HAP-1 (cell line): ENCODE measurements around the gene MRPS33.

ENCODE experiments used
- DNase-seq, 2 experiments: peaks; one replicate each; pipeline ENCODE4 v3.0.0-alpha.2; 2016 to 2020; ENCODE audit warnings: low spot score in 2 of 2
- H3K27me3 ChIP-seq: fragments of 250-450 bp; sonication (Bioruptor Pico); 2 replicates; pipeline ENCODE4 v1.5.1; 2020; ENCODE audit warnings: low read depth, mild to moderate bottlenecking, moderate library complexity
- H3K36me3 ChIP-seq: fragments of 250-450 bp; sonication (Bioruptor Pico); replicated peaks from 2 replicates; pipeline ENCODE4 v1.5.1; 2020; ENCODE audit warnings: mild to moderate bottlenecking
- H3K4me1 ChIP-seq: fragments of 250-450 bp; sonication (Bioruptor Pico); 2 replicates; pipeline ENCODE4 v1.5.1; 2020; ENCODE audit warnings: mild to moderate bottlenecking
- H3K4me3 ChIP-seq: fragments of 250-450 bp; sonication (Bioruptor Pico); 2 replicates; pipeline ENCODE4 v1.5.1; 2020; ENCODE audit warnings: mild to moderate bottlenecking, moderate library complexity
- H3K9me3 ChIP-seq: fragments of 250-450 bp; sonication (Bioruptor Pico); 2 replicates; pipeline ENCODE4 v1.5.1; 2020; ENCODE audit warnings: mild to moderate bottlenecking, moderate library complexity
- in situ Hi-C: fragments of 300-500 bp; cut with MboI; formaldehyde crosslinking; loops from 3 replicates; pipeline ENCODE4 v1.14.3; 2020; ENCODE audit warnings: low sequenced_read_pairs, inconsistent platforms, mixed read lengths

Gene MRPS33

DNA sequence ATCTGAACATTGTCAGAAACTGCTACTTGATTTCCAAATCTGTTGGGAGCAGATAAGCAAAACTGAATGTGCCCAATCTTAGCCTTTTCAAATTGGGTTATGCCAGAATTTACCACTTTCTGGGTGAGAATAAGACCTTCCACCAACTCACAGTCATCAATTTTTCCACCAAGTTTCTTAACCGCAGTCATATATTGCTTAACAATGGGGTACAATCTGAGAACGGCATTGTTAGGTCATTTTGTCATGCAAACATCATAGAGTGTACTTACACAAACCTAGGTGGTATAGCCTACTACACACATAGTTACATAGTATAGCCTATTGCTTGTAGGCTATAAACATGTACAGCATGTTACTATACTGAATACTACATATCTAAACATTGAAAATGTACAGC is 16.0 kb downstream of the MRPS33 start:
- no peaks in the 10 kb centered on the region for H3K9me3 ChIP-seq
- no peak for DNase-seq
- no peaks in the 10 kb centered on the region for H3K4me1 ChIP-seq
- H3K4me3 ChIP-seq, result no peak overlapping the region
- H3K36me3 ChIP-seq, result no peaks in the 10 kb centered on the region
- in situ Hi-C loops, result no loop called here
- peaks cover 11% of the 10 kb centered on the region; the same call in 1 of the 2 replicates for H3K27me3 ChIP-seq

DNA sequence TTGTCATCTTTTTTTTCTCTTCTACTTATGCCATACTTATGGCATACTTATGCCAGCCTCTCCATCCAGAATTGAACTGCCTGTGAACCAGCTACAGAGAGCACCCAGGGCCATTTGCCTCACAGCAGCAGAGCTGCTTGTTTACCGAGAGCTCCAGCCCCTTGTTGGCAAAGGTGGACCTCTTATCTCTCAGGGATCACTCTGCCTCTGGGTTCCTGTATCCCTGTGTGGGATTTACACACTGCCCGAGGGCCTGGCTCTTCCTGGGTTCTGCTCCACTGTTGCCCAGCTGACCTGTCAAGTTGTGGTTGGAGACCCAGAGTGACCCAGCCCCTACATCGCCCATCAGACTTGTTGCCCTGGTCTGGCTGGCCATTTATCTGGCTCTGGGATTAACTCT is 22.3 kb downstream of the MRPS33 start:
- in situ Hi-C loops, result no loop called here
- H3K36me3 ChIP-seq, result no peaks in the 10 kb centered on the region

DNA sequence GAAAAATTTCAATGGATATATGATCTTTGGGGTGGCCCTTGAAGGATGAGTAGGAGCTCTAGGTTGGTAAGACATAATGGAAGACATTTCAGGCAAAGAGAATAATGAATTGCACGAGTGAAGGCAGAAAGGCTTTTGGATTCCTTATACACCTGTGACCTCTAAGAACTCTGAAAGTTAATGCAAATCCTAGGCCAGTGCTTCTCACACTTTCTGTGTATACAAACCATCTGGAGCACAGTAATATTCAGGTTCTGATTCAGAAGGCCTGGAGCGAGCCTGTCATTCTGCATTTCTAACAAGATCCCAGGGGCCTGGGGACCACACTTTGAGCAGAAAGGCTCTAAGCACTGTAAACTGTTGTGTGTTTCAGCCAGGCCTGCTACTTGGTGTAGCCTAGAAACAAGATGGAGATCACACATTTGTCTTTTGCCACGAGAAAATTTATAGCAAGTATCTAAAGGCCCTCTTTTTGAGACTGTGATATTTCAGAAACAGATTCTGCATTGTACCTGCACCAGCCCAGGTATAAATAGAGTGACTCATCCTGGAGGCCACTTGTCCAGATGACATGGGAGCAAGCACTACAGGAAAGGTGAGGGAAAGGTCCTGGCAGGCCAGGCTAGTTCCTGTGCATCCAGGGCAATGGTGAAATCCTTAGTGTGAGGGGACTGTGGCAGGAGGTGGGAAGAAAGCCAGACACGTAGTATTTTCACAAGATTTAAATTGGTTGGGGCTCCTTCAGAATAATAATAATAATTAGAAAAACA is 24.4 kb downstream of the MRPS33 start:
- no peaks in the 10 kb centered on the region for H3K4me1 ChIP-seq
- DNase-seq, result no peak
- H3K36me3 ChIP-seq, result no peaks in the 10 kb centered on the region
- H3K4me3 ChIP-seq, result no peak overlapping the region
- H3K9me3 ChIP-seq, result no peaks in the 10 kb centered on the region
- no peaks in the 10 kb centered on the region; the same call in 1 of the 2 replicates for H3K27me3 ChIP-seq
- in situ Hi-C loops, result no loop called here

More for the DNA sequence above, 22.3 kb downstream of the MRPS33 start:
- H3K4me1 ChIP-seq, result no peaks in the 10 kb centered on the region
- no peak overlapping the region for H3K4me3 ChIP-seq
- no peaks in the 10 kb centered on the region for H3K9me3 ChIP-seq
- no peaks in the 10 kb centered on the region; the same call in 1 of the 2 replicates for H3K27me3 ChIP-seq
- DNase-seq, result no peak

DNA sequence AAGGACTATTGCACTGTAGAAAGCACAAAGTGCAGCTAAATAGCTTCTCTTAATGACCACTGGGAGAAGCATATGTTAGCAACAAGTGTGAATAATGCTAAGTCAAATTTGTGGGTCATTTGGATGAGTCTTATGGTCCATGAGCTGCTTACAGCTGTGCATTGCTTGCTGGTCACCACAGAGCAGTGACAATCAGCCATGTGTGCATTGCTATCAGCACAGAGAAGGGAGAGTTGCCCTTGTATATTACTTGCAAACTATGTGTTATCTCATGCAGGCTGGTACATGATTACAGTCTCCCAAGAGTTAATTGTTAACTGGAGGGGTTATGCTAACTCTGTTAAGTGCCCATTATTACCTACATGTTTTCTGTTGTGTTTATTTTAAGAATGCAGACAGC is 25.7 kb downstream of the MRPS33 start:
- H3K9me3 ChIP-seq, result no peaks in the 10 kb centered on the region
- in situ Hi-C loops, result no loop called here

DNA sequence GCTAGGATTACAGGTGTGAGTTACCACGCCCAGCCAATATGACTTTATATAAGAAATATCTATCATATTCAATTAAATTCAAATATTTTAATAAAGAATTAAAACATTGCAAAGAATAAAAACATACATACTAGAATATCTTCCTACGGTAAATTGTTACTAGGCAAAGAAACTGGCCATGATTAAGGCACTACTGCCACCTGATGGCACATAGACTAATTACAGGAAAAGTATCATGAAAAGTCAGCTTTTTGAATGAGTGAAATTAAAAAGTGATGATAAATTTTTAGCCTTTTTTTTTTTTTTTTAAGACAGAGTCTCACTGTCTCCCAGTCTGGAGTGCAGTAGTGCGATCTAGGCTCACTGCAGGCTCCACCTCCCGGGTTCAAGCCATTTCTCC is 30.9 kb downstream of the MRPS33 start:
- in situ Hi-C loops, result no loop called here
- Histone ChIP-seq H3K27me3 (no peaks in the 10 kb centered on the region; the same call in 1 of the 2 replicates), H3K9me3 (no peaks in the 10 kb centered on the region), H3K4me3 (no peak overlapping the region), H3K4me1 (no peaks in the 10 kb centered on the region), H3K36me3 (no peaks in the 10 kb centered on the region)
- DNase-seq, result peak in 1 of 2 experiments; percentile 11

More for the DNA sequence above, 25.7 kb downstream of the MRPS33 start:
- Histone ChIP-seq H3K27me3 (no peaks in the 10 kb centered on the region; the same call in 1 of the 2 replicates), H3K36me3 (no peaks in the 10 kb centered on the region), H3K4me3 (no peak overlapping the region), H3K4me1 (no peaks in the 10 kb centered on the region)
- no peak for DNase-seq

DNA sequence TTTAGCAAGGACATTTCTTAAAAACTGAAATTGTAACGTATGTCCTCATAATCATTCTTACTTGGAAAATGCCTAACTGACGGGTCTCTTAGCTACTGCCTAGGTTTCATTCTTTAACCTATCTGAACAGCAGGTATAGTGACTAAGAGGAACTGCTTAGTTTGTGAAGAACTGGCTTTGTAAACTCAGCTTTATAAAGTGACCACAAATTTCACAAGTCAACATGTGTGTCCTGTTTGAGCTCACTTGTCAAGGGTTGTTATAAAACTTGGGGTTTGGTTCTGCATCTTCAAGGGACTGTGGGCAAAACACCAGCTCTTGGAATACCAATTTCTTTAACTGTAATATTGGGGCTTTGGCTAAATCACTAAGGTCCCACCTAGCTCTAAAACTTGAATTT is 32.2 kb downstream of the MRPS33 start:
- DNase-seq, result no peak
- no peaks in the 10 kb centered on the region for H3K4me1 ChIP-seq
- H3K4me3 ChIP-seq, result no peak overlapping the region
- no peaks in the 10 kb centered on the region for H3K36me3 ChIP-seq
- in situ Hi-C loops, result no loop called here
- no peaks in the 10 kb centered on the region for H3K9me3 ChIP-seq
- H3K27me3 ChIP-seq, result no peaks in the 10 kb centered on the region; the same call in 1 of the 2 replicates

DNA sequence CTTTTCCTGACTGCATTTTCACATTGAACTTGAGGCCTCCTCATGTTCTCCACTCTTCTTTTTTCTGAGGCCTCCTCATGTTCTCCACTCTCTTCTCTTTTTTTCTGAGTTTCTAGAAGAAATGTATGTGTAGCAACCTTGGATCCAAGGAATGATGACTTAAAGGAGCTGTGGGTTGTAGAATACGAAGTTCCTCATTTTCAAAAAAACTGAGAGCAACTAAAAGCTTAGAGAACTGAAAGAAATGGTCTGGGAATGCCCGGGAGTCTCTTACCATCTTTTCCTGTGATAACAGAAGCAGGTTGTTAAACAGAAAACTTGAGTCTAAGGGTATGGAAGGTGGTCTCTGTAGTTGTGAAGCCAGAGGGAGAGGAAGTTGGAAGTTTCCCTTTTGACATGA is 32.8 kb downstream of the MRPS33 start:
- no peaks in the 10 kb centered on the region for H3K36me3 ChIP-seq
- DNase-seq, result no peak
- in situ Hi-C loops, result no loop called here
- H3K27me3 ChIP-seq, result no peaks in the 10 kb centered on the region; the same call in 1 of the 2 replicates
- H3K4me1 ChIP-seq, result no peaks in the 10 kb centered on the region
- H3K4me3 ChIP-seq, result no peak overlapping the region
- no peaks in the 10 kb centered on the region for H3K9me3 ChIP-seq

DNA sequence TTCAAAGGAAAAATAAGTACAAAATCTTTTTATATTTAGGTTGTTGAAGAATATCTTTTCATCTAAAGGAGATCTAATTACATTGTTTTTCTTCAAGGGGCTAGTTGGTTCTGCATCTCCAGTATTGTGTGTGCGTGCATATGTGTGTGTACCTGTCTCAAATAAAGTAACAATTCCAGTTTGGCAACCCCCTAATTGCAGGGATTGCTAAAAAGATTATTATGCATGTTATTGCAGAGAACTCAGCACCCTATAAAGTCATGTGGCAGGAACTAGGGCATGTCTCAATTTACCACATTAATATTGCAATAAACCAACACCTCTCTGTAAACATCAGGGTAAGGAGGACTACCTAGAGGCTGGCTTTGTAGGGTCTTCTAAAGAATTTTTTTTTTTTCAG is 37.0 kb downstream of the MRPS33 start:
- no peaks in the 10 kb centered on the region for H3K9me3 ChIP-seq
- DNase-seq, result no peak
- H3K4me3 ChIP-seq, result no peak overlapping the region
- peaks cover 5% of the 10 kb centered on the region; the same call in 1 of the 2 replicates for H3K4me1 ChIP-seq
- H3K27me3 ChIP-seq, result no peaks in the 10 kb centered on the region; the same call in 1 of the 2 replicates
- H3K36me3 ChIP-seq, result no peaks in the 10 kb centered on the region
- in situ Hi-C loops, result no loop called here

DNA sequence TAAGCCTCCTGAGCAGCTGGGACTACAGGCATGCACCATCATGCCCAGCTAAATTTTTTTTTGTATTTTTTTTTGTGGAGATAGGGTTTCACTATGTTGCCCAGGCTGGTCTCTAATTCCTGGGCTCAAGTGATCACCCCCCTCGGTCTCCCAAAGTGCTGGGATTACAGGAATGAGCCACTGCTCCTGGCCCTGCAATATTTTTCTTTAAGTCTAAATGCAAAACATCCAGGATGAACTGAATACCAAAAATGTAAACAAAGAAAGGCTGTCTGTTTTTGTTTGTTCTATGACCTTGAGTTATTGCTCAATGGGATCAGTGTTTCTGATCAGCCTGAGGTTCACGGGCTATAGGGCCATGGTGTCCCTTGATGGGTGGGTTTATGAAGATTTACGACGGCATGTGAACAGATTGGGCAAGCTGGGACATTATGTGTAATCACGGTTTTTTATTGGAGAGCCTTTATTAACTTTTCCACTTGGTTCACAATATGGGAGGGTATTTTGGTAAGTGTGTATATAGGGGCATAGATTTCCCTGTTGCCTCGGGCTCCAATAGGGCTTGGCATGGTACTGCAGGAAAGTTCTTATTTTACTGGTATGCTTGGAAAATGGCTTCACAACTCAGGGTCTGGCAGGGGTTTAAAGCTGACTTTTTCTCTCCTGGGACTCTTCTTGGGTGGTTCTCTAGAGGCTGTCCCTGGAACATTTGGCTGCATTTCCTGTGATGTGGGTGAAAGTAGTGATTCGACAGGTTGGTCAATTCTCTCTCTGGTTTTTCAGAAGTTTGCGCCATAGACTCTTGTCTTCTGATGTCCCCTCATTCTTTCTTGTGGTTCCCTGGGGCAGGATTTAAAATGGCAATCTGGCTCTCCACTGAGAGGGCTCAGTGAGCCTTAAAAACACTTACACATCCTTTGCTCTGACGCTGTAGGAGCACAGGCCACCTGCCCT is 41.6 kb downstream of the MRPS33 start:
- Histone ChIP-seq H3K36me3 (no peaks in the 10 kb centered on the region), H3K9me3 (no peaks in the 10 kb centered on the region), H3K4me1 (peaks cover 5% of the 10 kb centered on the region; the same call in 1 of the 2 replicates), H3K4me3 (no peak overlapping the region), H3K27me3 (no peaks in the 10 kb centered on the region)
- in situ Hi-C loops, result no loop called here
- DNase-seq, result peak; percentile 12 to 23

DNA sequence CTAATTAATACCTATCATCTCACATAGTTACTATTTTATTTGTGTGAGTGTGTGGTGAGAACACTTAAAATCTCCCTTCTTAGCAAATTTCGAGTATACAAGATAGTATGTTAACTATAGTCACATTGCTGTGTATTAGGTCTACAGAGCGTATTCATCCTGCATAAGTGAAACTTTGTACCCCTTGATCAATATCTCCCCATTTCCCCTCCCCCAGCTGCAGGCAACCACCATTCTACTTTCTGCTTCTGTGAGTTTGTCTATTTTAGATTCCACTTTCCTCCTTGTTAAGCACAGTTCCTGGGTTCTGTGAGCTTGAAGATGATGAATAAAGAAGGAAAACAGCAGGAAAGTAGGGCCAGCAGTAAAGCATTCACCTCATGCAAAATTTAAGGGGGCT is 42.4 kb downstream of the MRPS33 start:
- no peak for DNase-seq

DNA sequence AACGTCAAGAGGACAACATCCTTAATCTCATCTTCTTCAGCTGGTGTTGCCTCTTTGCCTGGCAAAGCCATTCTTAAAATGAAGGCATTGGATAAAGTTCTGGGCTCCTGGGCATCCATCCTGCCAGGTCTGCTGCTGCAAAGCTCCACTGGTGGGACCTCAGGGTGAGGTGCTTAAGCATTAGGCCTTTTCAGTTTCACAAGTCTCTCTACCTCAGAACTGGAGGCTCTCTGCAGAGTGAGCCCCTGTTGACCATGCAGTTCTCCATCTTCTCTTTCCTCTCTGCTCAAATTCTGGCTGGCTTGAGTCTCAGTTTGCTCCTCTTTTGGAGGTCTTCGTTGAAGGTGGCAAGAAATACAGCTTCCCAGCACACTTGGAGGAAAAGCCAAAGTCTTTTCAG is 47.3 kb downstream of the MRPS33 start:
- Histone ChIP-seq H3K4me3 (no peak overlapping the region), H3K9me3 (no peaks in the 10 kb centered on the region), H3K4me1 (no peaks in the 10 kb centered on the region), H3K36me3 (no peaks in the 10 kb centered on the region), H3K27me3 (peaks cover 3% of the 10 kb centered on the region; the same call in 1 of the 2 replicates)
- in situ Hi-C loops, result no loop called here
- no peak for DNase-seq

More for the DNA sequence above, 42.4 kb downstream of the MRPS33 start:
- peaks cover 5% of the 10 kb centered on the region; the same call in 1 of the 2 replicates for H3K4me1 ChIP-seq
- H3K27me3 ChIP-seq, result no peaks in the 10 kb centered on the region
- in situ Hi-C loops, result no loop called here
- H3K9me3 ChIP-seq, result no peaks in the 10 kb centered on the region
- H3K36me3 ChIP-seq, result no peaks in the 10 kb centered on the region
- H3K4me3 ChIP-seq, result no peak overlapping the region

DNA sequence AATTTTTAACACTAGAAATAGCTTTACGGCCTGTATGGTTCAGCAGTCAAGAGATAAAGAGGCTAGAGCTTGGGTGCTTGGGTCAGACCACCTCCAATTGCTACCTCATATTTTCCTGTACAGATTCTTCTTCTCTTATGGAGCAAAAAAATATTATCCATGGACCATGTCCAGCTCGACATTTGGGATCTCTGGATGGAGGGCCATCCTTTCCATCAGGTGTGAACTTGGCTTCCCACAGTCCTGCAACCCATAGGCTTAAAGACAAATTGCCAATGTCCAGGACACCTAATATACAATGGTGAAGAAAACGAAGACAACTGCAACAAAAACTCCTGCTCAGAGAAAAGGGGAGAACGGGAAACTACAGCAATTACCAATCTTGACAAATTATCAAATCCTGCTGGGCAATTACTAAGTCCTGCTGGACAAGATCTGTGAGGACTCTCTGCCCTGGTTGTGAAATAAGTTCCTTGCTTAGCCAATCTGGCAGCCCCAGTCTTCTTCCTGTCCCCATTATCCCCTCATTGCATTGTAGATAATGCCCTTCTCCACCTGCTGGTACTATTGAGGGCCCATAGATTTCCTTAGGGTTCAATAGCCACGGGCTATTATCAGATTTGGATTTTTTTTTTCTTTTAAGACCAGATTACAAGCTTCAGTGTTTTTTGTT is 48.1 kb downstream of the MRPS33 start:
- DNase-seq, result no peak
- H3K36me3 ChIP-seq, result no peaks in the 10 kb centered on the region
- no peaks in the 10 kb centered on the region for H3K4me1 ChIP-seq
- H3K4me3 ChIP-seq, result no peak overlapping the region
- H3K9me3 ChIP-seq, result no peaks in the 10 kb centered on the region
- in situ Hi-C loops, result no loop called here
- peaks cover 3% of the 10 kb centered on the region; the same call in 1 of the 2 replicates for H3K27me3 ChIP-seq

DNA sequence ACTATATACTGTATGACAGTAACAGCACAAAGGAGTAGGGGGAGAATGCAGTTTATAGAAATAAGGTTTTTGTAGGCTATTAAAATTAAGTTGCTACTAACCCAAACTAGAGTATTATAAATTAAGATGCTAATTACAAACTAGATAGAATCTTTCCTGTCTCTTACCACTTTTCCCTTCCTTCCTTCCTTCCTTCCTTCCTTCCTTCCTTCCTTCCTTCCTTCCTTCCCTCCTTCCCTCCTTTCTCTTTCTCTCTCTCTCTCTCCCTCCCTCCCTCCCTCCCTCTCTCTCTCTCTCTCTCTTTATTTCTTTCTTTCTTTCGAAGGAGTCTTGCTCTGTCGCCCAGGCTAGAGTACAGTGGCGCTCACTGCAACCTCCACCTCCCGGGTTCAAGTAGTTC is 53.6 kb downstream of the MRPS33 start:
- Histone ChIP-seq H3K9me3 (peaks cover 3% of the 10 kb centered on the region; the same call in 1 of the 2 replicates), H3K4me3 (no peak overlapping the region), H3K36me3 (no peaks in the 10 kb centered on the region), H3K4me1 (no peaks in the 10 kb centered on the region), H3K27me3 (peaks cover 3% of the 10 kb centered on the region; the same call in 1 of the 2 replicates)
- no peak for DNase-seq
- in situ Hi-C loops, result no loop called here
